Activated naive CD8-positive, alpha-beta T cell treated with anti-CD3 and anti-CD28 coated beads, Interleukin-2, amount 50 U/mL, for 24 hours (primary cell): ENCODE results near the gene ABCC11.

ENCODE experiments used
- ATAC-seq: fragments of 150-1000 bp; cut with Tn5 transposase; one replicate; pipeline ENCODE4 v1.10.0; 2021
- DNase-seq: peaks from one replicate; pipeline ENCODE4 v3.0.0; 2021
- H3K27ac Mint-ChIP-seq: one replicate; pipeline ENCODE4 v1.8.0; 2021; ENCODE audit warnings: mild to moderate bottlenecking, mixed read lengths
- H3K27me3 Mint-ChIP-seq: one replicate; pipeline ENCODE4 v1.8.0; 2021; ENCODE audit warnings: mixed read lengths
- H3K36me3 Mint-ChIP-seq: one replicate; pipeline ENCODE4 v1.8.0; 2021; ENCODE audit warnings: low read depth, mixed read lengths
- H3K4me1 Mint-ChIP-seq: one replicate; pipeline ENCODE4 v1.8.0; 2021; ENCODE audit warnings: mixed read lengths
- H3K4me3 Mint-ChIP-seq: one replicate; pipeline ENCODE4 v1.8.0; 2021; ENCODE audit warnings: mild to moderate bottlenecking, moderate library complexity, mixed read lengths
- H3K9me3 Mint-ChIP-seq: one replicate; pipeline ENCODE4 v1.8.0; 2021; ENCODE audit warnings: mixed read lengths

ABCC11 gene

DNA sequence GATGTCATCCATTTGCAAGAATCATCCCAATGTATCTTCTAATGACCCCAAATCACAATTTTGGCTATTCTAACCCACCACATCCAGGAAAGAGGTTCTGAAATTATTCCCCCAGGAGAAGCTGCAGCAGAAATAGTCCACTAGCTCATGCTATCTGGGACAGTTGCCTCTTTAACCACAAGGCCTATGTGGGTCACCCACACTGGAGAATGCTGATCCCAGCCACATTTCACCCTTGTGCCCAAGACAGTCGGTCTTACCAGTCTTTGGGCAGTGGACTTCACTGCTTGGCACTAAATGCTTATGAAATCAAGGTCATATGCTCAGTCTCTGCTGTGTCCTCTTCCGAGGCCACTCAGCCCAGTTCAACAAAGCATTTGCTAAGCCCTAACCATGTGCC, 118.6 kb downstream of the ABCC11 start:
- Mint-ChIP-seq H3K36me3 (no peaks in the 10 kb centered on the region), H3K4me3 (no peak overlapping the region), H3K27me3 (peaks cover 18% of the 10 kb centered on the region), H3K27ac (no peak overlapping the region), H3K4me1 (peaks cover 2% of the 10 kb centered on the region), H3K9me3 (no peaks in the 10 kb centered on the region)
- no peak for ATAC-seq
- DNase-seq = no peak

DNA sequence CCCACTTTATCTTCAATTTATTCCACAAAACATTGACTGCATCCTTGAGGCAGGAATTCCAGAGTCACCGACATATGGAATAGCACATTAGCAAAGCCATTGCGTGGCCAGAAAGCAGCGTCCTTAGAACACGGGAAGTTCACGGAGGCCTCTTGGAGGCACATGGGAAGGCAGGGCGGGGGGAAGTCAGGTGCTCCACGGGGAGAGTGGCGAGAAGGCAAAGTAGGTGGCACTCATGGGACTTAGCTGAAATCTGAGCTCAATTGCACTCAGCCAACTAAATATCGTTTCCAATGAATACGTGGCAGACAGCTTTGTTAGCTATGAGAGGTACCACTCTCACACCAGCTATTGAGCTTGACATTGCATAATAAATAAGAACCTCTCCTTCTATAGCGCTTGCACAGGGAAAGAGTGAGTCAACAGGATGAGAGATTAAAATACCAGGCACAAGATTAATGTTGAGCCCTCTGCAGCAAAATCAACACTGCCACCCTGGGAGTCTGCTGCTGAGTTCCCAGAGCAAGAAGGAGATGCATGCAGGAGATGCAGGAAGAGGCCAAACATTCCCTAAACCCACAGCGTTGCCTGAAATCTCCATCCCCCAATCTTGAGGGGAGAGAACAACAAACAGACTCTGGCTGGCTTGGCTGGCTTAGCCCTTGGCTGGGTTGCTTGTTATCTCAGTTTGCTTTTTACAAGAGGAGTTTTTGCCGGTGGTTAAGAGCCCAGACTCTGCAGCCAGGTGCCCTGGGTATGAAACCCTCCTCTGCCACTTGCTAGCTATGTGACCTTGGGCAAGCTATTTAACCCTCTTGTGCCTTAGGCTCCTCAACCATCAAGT, 120.3 kb downstream of the ABCC11 start:
- no peak for DNase-seq
- Mint-ChIP-seq H3K4me3 (no peak overlapping the region), H3K27ac (no peak overlapping the region), H3K27me3 (peaks cover 18% of the 10 kb centered on the region), H3K36me3 (no peaks in the 10 kb centered on the region), H3K9me3 (no peaks in the 10 kb centered on the region), H3K4me1 (peaks cover 15% of the 10 kb centered on the region)
- ATAC-seq = no peak

DNA sequence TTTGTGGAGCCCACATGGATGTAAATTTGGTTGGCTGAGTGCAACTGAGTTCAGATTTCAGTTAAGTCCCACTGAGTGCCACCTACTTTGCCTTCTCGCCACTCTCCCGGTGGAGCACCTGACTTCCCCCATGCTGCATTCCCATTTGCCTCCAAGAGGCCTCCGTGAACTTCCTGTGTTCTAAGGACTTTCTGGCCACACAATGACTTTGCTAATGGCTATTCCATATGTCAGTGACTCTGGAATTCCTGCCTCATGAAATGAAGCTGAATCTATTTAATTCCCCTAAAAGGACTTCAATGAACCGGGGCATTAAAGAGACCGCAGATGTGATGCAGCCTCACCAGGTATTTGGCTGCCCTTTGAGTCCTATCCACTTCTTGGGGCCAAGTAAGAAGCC, 121.5 kb downstream of the ABCC11 start:
- H3K4me3 Mint-ChIP-seq = no peak overlapping the region
- H3K9me3 Mint-ChIP-seq = no peaks in the 10 kb centered on the region
- H3K27ac Mint-ChIP-seq = no peak overlapping the region
- peaks cover 15% of the 10 kb centered on the region for H3K27me3 Mint-ChIP-seq
- no peak for DNase-seq
- no peak for ATAC-seq
- peaks cover 15% of the 10 kb centered on the region for H3K4me1 Mint-ChIP-seq
- H3K36me3 Mint-ChIP-seq = no peaks in the 10 kb centered on the region

DNA sequence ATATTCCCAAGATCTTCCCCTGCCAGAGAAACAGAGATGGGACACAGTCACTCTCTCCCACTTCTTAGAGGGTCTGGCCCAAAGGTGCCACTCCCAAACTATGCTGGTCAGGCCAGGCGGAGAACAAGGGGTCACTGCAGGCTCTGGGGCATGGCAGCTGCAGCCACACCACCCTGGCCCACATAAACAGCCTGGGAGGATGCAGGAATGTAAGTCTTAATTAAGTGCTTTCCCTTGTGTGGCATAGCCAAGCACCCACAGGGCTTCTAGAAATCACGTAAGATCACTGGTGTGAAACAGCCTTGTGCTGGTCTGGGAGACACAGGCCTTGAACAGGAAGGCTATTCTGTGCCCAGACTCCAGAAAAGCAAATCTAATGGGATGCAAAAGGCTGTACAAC, 123.1 kb downstream of the ABCC11 start:
- Mint-ChIP-seq H3K9me3 (no peaks in the 10 kb centered on the region), H3K36me3 (no peaks in the 10 kb centered on the region)
- no peak for DNase-seq

DNA sequence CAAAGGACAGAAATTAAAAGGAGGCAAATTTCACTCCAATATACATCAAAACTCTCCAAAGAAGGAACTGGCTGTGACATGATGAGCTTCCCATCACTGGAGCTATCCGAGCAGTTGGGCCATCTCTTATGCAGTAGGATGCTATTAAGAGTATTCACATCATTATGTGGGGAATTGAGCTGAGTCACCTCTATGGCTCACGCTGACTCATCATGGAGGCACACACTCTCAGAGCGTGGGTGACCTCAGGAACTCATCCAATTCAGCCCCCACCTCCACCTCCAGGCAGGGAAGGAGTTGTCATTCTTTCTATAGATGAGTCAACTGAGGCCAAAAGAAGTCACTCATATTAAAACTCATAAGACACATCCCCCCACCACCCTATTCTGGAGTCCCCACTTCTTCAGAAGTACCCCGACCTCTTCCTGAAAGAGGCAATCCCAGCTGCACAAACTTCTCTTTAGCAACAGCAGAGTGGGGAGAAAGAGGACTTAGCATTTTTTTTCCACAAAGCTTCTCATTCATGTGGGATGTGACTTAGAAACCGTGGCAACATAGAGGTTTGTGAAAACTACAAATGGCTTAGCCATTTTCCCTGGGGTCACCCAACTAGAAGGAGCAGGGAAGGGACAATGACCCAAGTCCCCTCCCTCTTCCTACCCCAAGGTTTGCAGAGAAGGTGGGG, 124.1 kb downstream of the ABCC11 start:
- H3K4me3 Mint-ChIP-seq = no peak overlapping the region
- H3K27ac Mint-ChIP-seq = peak overlapping the region; percentile 2
- H3K4me1 Mint-ChIP-seq = peaks cover 15% of the 10 kb centered on the region
- no peaks in the 10 kb centered on the region for H3K36me3 Mint-ChIP-seq
- peaks cover 12% of the 10 kb centered on the region for H3K27me3 Mint-ChIP-seq
- ATAC-seq (peak; percentile 83), DNase-seq (peak; percentile 44)
- H3K9me3 Mint-ChIP-seq = no peaks in the 10 kb centered on the region

More for the DNA sequence above, 123.1 kb downstream of the ABCC11 start:
- no peak for ATAC-seq
- no peak overlapping the region for H3K4me3 Mint-ChIP-seq
- H3K27ac Mint-ChIP-seq = no peak overlapping the region
- H3K4me1 Mint-ChIP-seq = peaks cover 15% of the 10 kb centered on the region
- H3K27me3 Mint-ChIP-seq = peaks cover 14% of the 10 kb centered on the region

DNA sequence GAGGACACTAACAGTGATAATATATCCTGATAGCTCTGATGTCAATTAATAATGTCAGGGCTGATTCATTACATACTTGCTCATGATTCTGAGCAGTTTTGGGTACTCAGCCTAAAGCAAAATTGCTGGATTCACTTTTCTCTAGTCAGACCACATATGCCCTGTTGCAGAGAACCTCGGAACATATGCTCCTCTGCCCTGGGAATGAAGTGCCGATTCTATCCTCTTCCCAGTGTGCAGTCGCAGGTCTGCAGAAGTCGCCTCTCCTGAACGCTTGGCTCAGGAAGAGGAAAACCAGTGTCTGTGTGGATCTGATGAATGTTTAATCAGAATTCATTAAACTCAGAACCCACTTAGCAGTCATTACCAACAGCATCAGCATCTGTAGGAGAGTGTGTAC, 126.1 kb downstream of the ABCC11 start:
- H3K4me3 Mint-ChIP-seq = no peak overlapping the region
- peaks cover 15% of the 10 kb centered on the region for H3K4me1 Mint-ChIP-seq
- DNase-seq (no peak), ATAC-seq (no peak)
- H3K27ac Mint-ChIP-seq = no peak overlapping the region
- peaks cover 13% of the 10 kb centered on the region for H3K27me3 Mint-ChIP-seq
- no peaks in the 10 kb centered on the region for H3K36me3 Mint-ChIP-seq
- H3K9me3 Mint-ChIP-seq = no peaks in the 10 kb centered on the region

DNA sequence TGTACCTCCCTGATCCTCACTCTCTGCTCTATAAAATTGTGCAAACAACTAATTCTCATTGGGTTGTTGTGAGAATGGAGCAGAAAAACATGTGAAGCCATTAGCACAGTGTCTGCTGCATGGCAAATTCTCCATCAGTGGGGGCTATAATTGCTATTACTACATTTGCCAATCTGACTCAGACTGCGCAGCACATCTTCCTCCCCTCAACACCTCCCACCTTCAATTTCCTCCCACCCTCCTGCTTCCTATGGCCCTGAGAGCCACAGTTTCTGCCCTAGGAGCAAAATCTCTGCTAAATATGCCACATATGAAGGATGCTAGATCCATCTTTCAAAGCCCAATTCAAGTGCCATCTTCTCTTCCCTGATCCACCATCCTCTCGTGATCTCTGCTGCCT, 128.5 kb downstream of the ABCC11 start:
- Mint-ChIP-seq H3K27me3 (peaks cover 11% of the 10 kb centered on the region), H3K9me3 (no peaks in the 10 kb centered on the region), H3K36me3 (no peaks in the 10 kb centered on the region), H3K4me1 (peaks cover 13% of the 10 kb centered on the region), H3K4me3 (no peak overlapping the region), H3K27ac (no peak overlapping the region)
- DNase-seq (no peak), ATAC-seq (no peak)

DNA sequence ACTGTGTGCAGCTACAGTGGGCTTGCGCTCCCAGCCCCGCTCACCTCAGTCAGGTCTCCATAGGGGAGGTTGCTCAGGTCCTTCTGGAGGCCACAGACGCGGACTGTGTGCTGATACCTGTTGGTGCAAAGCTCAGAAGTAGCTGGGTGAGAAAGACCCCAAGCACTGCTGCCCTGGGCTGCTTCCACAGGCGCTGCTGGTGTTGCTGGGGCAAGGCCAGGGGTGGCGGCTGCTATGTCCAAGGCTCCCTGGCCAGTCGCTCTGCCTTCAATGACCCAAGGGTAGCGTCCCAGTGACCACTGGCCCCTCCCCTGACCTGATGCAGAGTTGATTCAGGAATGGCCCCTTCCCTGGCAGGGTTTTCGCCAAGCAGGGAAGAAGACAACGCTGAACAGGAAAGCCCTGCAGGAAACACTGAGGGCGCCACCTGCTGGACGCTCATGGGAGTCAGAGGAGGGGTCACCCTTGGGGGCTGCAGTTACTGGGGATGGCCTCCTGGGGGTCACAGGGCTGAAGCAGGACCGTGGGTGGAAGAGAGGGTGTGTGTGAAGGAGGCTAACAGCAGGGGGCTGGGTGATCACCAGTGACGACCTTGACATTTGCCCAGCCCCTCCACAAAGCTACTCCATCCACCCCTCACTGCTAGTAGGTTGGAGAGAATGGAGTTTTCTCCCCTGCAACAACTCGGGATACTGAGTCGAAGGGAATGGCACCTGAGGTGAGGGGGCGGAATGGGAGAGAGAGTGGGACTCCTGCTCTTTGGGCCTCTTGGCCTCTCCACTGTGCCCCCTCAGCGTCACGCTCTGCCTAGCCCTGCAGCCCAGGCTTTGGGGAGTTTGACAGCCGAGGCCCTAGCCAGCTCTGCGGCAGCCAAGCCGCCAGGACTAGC, 129.9 kb downstream of the ABCC11 start:
- Mint-ChIP-seq H3K4me3 (no peak overlapping the region), H3K9me3 (no peaks in the 10 kb centered on the region), H3K4me1 (peaks cover 2% of the 10 kb centered on the region), H3K27me3 (peaks cover 11% of the 10 kb centered on the region), H3K36me3 (no peaks in the 10 kb centered on the region), H3K27ac (no peak overlapping the region)
- ATAC-seq (peak; percentile 65), DNase-seq (peak; percentile 70)
